ENCODE results near the gene MYL5. TPM values are rescaled to one million over a fixed set of nuclear protein-coding genes. Genes with fewer than 3 reads are reported as not detected.
A peak's percentile ranks its signal among the peaks of the same experiment; 100 is the strongest.
"Not testable (repeated sequence)": the region's sequence is repeated elsewhere in the genome, so short reads cannot be mapped to it uniquely, and the experiment has no call there.

Gene MYL5
- total RNA-seq, 1 experiment from 2014 or later: 19.0 TPM

DNA sequence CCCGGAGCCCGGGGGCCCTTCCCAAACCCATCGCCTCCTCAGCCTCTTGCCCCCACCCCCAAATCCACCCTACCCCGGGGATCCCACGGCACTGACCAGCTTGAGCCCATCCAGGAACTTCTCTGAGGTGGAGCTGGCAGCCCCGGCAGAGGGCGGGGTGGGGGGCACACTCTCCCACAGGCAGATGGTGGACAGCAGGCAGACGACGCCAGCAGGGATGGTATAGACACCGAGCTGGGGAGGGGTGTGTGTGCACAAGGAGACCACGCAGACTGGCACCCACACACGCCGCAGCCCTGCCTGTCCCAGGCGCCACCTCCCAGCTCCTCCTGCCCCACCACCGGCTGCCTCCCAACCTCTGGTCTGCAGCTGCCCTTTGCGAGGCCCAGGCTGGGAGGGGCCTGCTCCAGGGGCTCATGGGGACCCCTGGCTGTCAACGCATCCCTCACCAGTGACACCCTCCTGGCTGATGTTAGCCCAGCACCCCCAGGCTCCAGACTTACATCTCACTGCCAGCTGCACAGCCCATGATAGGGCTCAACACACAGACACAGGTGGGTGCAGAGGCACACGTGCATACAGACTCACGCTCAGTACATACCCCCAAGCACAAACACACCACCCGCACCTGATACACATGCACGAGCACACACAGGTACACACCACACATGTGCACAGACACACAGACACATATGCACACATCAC is 10.4 kb downstream of the MYL5 start:
- DNase-seq (ENCODE audit: low spot score): no peak

DNA sequence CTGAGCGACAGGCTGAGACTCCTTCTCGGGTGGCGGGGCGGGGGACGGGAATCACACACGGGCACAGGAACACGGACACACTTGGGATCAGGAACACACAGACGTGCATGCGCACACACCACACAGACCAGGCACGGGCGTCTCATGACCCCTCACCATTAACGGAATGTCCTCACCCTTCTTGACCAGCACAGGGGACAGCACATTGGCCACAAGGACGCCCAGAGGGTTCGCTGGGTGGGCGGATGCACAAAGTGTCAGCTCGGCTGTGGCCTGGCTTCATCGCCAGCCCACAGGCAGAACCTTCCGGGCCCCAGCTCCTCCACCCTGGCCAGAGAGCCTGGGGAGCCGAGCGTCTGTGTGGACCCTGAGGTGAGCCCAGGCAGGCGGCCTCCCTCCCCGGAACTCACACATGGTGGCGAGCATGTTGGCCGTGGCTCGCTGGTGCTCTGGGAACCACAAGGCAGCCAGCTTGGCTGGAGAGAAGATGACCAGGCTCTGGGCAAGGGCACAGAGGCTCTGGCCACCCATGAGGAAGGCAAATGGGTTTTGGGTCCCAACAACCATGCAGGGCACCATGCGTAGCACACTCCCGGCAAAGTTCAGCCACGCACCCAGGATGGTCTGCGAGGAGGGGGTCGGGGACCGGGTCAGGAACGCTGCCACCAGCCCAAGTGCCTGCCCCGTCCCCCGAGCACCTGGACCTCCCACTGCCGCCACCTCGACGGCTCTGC is 11.5 kb downstream of the MYL5 start:
- no peak for DNase-seq (ENCODE audit: low spot score)

DNA sequence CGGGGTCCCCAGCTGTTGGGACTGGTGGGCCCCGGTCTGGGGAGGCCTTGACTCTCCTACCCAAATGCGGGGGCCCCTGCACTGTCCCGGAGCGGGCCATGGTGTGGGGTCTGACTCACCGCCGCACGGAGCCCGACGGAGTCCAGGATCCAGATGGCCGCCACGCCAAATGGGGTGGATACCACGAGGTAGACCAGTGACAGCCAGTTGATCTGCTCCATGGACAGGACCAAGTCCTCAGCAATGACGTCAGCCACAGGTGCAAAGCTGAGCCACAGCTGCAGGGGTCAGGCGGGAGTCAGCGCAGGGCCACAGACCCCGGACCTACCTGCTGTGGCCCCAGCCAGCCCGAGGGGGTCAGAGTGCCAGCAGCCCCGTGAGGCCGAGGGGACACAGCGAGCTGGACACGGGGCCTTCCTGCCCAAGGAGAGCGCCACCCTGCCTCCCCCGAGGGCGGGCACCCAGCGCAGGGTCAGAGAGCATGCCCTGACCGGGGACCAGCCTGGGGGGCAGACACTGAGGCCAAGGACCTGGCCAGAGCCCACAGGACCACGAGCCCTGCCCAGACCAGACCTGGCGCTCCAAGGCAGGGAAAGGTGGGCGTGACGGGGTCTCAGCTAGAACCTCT is 12.2 kb downstream of the MYL5 start:
- DNase-seq (ENCODE audit: low spot score): no peak

DNA sequence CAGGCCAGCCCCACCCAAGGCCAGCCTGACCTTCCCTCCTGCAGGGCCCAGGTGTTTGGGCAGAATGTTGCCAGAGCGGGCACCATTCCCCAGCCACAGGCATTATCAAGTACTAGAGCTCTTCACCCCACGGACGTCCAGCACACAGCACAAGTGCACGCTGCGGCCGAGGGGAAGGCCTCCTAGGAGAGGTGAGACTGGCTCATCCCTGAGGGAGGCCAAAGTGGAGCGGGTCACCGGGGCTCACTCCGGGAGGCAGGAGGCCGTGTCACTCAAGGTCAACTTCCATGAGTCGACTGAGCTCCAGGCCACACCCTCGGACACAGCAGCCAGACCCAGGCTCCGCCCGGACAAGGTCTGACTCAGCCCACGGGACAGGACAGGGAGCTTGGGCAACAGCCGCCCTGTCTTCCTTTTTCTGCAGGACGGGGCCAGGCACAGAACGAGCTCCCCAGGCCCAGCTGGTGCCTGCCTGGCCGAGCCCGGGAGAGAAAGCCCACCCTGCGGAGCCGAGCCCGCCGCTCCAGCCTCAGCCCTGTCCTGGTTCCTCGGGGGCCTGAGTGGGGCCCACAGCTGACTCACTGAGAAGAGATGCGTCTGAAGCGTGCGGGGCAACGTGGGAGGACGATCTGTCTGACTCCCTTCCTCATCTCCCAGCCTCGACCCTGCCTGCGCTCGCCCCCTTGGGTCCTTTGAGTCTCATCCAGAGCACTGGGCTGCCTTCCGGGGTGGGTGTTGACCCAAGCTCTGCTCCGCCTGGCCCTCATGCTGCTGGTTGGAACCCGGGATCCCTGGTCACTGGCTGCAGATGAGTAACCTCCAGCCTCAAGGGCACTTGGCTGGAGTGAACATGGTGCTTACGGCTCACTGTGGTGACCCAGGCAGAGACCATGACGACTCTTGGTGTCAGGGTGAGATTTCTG is 13.0 kb downstream of the MYL5 start:
- peak; percentile 90 for DNase-seq (ENCODE audit: low spot score)

DNA sequence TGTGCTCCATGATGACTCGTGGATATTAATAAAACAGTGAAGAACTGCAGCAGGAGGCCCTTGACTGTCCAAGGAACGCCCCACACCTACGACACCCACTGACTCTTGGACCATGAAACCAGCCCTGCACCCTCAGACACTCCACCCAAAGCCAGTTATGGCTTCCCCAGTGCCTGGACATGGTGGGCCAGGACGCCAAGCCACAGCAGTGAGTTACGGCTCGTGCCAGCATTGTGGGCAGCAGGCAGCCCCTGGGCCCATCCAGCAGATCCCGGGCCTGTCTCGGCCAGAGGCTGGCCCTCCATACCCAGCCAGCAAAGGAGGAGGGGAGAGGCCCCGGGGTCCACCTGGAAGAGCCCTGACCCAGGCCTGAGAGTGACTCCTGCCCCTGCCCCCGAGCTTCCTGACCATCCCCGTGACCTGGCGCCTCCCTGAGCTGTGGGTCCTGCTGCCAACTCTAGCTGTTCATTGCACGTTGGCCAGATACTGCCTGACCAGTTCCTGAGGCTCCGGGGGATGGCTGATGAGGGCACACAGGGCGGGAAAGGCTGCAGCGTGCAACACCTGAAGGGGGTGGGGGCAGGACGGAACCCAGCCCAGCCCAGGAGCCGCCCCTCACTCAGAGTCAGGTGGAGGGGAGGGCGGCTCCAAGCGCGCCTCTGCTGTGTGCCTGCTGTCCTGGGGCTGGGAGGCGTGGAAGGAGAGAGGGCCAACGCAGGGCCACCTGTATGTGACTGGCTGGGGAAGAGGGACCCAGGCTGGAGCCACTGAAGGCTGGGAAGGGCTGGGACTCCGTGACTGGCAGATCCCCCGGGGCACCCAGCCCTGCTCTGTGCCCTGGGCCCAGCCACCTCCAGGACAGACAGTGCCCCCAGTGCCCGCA is 13.9 kb downstream of the MYL5 start:
- DNase-seq (ENCODE audit: low spot score): no peak

DNA sequence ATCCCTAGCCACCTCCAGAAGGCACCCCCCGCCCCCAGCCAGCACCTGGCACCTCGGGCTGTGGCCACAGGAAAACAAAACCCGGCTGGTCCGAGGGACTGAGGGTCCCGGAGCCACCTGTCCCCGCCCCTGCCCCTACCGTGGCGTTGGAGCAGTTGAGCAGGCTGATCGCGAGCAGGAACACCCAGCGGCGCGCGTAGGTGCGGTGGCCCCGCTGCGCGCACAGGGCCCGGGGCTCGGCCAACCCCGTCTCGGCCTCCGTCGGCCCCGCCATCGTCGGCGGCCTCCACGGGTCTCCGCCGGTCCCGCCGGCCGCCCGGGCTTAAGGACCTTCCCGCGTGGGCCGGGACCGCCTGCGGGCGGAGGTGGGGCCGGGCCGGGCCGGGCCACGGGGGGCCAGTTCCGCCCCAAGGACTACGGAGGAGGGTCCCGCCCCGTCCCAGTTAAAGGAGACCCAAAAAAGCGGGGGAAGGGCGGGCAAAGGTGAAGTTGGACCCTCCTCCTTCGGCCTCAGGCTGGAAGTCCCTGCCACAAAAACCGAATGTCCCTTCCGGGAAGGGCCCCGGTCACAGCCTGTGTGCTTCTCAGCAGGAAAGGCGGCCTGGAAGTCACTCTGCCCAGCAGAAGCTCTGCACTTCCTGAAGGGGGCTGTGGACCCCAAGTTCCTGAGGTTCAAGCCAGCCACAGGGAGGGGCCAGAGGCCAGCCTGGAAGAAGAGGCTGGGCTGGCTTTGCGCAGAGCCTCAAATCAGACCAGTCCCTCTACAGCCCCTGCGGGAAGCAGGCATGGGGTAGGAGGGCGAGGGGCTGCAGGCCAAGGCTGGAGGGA is 14.7 kb downstream of the MYL5 start, which contains the start of gene SLC49A3:
SLC49A3 (minus strand) TSS at position 298 of the 828 bp plus-strand sequence; CDS start at position 274, 24 bp downstream.
- no peak for DNase-seq (ENCODE audit: low spot score)

DNA sequence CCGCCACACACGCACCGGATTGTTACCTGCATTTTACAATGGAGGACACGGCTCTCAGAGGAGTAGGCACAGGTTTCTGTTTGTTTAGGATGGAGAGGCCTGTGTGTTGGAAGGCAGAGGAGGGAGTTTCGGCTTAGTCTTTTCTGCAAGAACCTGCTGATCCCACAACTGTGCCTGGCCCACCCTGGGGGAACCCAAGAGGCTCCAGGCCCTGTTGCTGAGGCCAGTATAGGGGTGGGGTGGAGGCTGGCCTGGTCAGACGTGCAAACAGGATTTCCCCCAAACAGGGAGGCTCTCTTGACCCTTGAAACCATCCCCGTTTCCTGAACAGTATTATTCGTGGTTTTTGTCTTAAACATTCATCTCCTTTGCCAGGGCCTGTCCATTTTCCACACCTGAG is 15.4 kb downstream of the MYL5 start:
- DNase-seq (ENCODE audit: low spot score): no peak

DNA sequence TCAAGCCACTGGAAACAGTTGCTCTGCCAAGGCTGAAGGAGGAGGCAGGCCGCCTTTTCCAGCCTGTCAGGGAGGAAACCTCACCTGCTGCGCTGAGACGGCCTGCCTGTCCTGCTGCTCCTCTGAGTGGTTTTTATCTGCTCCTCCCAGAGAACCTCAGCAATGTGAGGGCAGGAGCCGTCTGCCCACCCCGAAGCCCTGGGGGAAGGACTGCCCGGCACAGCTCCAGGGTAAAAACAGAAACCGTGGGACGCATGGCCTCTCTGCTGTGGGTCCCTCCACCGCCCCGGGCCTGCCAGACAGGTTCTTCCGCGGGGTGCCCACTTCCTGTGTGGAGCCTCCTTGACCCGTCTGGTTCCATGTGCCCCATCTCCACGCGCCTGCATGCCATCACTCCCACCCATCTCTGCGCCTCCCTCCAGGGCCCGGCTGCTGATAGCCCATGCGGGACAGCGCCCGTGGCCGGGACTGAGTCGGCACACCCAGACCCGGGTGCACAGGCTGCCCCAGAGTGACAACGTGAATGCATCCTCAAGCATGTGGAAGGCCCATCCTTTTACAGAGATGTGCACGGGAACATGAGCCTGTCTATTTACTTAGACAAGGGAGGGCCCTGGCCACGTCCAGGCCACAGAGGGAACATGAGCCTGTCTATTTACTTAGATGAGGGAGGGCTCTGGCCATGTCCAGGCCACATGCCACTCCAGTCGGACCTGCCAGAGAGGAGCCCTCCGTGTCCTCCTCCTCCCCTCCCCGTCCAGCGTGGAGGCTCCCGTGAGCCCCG is 18.6 kb downstream of the MYL5 start:
- no peak for DNase-seq (ENCODE audit: low spot score)

DNA sequence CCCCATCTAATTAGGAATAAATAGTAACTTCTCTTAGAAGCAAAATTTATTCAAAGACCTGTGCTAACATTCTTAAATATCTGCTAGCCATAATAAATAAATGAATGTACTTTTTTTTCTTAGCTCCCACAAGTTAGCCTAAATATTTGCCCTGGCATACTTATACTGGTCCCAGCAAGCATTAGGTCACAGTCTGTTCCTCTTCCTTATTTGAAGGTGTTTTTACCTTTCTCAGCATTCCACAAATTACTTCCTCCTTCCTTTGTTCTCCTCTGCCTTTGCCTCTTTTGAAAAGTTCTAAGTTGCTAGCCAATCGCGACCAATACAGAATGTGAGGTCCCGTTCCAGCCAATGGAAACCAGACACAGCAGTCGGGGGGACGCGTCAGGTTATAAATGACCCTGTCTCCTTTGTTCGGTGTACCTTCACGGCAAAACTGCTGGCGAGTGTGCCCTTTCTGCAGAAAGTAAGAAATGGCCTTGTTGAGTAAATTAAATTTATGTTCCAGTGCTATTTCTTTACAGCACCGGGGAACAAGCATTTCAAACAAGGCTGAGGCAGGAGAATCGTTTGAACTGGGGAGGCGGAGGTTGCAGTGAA is 20.1 kb downstream of the MYL5 start:
- DNase-seq (ENCODE audit: low spot score): not testable (repeated sequence)

DNA sequence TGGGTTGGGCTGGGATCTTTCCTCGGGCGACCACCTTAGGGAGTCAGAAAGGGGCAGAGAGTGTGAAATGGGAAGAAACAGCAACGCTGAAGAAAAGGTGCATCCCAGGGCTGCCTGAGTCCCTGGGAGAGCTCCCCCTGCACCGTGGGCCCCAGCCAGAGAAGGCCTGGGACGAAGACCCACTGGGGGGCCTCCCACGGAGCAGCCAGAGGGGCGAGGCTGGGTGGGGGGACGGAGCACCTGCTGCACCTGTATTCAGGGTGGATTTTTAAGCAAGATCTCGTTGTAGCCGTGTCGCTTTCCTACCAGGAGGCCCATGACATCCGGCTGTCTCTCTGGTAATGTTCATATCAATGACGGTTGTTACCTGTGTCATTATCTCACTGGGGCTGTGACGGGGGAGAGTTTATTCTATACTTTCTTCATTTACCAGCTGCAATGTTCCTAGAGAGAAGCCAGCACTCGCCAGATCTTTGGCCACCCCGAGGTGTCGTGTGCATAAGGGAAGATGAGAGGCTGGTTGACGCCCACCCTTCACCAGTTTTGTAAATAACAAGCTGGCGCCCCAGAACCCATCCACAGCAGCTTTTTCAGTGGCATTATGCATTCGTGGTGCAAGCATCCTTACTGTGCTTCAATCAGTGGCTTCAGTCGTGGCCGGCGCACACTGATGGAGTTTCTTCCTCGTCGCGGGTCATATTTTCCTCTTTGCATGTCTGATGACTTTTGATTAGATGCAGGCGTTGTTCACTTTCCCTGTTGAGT is 25.7 kb downstream of the MYL5 start:
- no peak for DNase-seq (ENCODE audit: low spot score)

DNA sequence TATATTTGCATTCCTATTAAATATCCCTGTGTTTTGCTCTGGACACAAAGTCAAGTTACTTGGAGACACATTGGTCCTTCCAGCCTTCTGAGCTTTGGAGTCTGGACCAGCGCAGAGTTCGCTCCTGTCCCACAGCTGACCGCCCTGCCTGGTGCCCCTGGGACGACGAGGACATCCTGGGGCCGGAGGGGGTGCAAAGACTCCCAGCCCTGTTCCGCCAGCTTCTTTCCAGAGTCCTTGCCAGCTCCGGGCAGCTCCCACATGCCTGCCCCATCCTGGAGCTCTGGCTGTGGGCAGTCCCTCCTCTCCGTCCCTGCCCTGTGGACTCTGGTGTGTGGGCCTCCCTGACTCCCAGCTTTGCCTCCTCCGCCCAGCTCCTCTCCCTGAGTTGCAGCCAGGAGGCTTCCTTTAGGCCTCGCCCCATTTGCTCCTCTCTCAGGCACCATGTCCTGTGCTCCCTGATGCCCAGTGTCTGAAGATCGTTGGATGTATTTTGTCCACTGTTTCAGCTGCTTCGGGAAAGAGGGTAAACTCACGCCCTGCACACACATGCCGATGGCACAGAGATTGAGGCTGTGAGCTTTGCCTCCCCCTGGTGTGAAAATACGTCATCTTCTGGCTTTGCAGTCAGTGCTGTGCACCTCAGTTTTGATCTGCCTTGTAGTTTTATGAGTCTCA is 26.4 kb downstream of the MYL5 start:
- DNase-seq (ENCODE audit: low spot score): no peak

DNA sequence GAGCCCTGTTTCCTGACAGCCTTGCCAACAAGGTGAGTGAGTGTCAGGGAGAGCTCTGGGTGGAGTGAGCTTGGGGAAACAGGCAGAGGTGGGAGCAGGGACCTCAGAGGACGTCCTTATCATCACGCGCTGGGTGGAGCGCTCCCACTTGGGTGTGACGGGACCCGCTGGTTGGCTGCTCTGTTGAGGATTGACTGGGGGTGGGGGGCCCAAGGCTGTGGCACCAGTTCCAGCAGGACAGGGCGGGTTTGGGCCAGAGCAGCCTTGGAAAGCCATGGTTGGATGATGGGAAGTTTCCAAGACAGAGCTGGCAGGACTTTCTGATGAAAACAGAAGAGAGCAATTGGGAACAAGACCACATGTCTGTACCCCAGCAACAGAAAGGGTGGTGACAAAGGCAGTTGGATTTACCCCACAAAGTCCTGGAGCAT is 28.3 kb downstream of the MYL5 start:
- DNase-seq (ENCODE audit: low spot score): no peak

DNA sequence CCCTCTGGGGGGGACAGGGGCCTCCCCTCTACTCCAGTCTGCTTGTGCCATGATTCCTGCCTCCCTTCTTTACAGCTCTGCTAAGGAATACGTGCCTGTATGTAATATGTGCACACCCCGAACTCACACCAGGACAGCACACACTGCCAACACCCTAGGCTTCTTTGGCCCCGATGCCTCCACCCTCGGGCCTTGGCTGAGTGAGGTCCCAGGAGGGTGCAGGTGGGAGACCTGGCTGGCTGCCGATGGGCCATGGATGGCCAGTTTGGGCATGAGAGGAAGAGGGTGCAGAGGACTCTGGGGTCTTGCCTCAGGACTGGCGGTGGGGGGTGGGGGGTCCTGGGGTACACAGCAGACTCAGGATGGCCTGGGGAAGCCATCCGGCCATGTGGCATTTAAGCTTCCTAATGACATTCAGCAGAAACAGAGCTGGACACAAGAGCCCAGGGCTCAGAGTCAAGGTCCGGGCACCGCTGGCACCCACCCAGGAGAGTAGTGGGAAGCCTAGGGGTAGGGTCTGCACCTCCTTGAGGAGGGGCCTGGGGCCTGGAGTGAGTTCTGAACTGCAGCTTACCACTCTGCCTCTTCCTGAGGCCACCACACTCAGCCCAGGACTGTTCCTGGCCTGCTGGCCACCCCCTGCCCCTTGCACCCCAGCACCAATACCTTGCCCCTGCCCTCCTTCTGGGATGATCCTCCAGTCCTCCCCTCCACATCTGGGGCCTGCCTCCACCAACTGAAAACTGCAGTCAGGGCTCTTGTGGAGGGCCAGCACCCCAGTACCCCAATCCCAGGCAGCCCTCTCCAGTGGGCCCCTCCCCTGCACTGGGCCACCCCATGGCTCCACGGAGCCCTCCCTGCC is 29.2 kb downstream of the MYL5 start:
- no peak for DNase-seq (ENCODE audit: low spot score)

DNA sequence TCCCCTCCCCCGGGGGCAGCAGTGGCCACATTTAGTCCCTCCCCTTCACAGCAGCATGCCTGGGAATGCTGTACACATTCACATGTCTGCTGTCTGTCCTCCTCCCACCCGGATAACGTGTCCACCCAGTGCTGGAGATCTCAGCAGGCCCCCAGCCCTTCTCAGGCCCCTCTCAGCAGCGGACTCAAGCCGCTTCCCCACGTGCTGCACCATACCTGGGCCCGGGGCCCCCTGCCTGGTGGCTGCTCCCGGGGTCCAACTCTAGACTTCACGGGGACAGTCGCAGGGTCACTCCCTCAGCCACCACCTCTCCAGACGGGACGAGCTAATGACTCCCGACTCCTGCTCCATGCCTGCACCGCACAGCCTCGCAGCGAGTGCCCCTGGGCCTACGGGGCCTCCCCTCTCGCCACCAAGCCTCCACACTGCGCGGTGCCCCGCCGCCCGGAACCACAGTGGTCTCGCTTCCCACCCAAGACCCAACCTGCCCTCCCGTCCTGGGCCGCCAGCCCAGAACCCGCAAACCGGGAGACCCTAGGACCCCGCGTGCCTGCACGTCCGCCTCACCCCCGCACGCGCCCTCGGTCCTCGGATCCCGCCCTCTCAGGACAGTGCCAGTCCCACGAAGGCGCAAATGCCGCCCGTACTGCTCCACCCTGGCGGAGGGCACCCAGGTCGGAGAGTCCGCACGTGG is 30.0 kb downstream of the MYL5 start:
- no peak for DNase-seq (ENCODE audit: low spot score)

DNA sequence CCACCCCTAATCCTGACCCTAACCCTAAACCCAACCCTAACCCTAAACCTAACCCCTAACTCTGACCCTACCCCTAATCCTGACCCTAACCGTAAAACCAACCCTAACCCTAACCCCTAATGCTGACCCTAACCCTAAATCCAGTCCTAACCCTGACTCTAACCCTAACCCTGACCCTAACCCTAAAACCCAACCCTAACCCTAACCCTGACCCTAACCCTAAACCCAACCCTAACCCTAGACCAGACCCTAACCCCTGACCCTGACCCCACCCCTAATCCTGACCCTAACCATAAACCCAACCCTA is 30.6 kb downstream of the MYL5 start:
- no peak for DNase-seq (ENCODE audit: low spot score)

Measured in A172 (cell line).